ENCODE data around the gene GDI1. TPM values are rescaled to one million over a fixed set of nuclear protein-coding genes. Genes with fewer than 3 reads are reported as not detected.

GDI1 gene
- total and polyA plus RNA-seq, 7 donors = 50.9 to 101 (median 75.2) TPM

DNA sequence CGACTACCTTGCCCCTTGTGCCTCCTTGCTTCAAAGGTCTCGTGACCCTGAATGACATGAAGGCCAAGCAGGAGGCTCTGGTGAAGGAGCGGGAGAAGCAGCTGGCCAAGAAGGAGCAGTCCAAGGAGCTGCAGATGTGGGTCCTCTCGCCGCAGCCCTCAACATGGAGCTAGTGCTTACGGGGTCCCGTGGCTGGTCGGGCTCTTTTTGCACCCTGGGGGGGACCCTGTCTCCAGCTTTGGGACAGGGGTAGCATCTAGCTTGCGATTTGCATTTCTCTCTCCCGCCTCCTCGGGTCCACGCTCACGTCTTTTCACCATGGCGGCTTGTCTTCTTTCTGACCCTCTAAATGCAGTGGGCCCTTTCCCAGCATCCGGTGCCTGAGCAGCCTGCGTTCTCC lies 8.8 kb downstream of the GDI1 start:
- intact Hi-C loops (cut with DNase I) = no loop called here
- Histone ChIP-seq H3K36me3 (peaks cover 8 to 52% (median 26%) of the 10 kb centered on the region in 4 donors), H3K27ac (no peak overlapping the region), H3K27me3 (no peaks in the 10 kb centered on the region), H3K4me1 (peaks cover 0 to 30% (median 19%) of the 10 kb centered on the region in 4 donors), H3K9me3 (no peaks in the 10 kb centered on the region), H3K4me3 (no peak overlapping the region)
- no peak for DNase-seq
- TF ChIP-seq POLR2AphosphoS5 (IDR thresholded peaks at IDR 0.05) = no peak
- TF ChIP-seq EP300 (IDR thresholded peaks at IDR 0.05) = no peak
- TF ChIP-seq POLR2A (IDR thresholded peaks at IDR 0.05) = no peak
- TF ChIP-seq, protein P1, sequence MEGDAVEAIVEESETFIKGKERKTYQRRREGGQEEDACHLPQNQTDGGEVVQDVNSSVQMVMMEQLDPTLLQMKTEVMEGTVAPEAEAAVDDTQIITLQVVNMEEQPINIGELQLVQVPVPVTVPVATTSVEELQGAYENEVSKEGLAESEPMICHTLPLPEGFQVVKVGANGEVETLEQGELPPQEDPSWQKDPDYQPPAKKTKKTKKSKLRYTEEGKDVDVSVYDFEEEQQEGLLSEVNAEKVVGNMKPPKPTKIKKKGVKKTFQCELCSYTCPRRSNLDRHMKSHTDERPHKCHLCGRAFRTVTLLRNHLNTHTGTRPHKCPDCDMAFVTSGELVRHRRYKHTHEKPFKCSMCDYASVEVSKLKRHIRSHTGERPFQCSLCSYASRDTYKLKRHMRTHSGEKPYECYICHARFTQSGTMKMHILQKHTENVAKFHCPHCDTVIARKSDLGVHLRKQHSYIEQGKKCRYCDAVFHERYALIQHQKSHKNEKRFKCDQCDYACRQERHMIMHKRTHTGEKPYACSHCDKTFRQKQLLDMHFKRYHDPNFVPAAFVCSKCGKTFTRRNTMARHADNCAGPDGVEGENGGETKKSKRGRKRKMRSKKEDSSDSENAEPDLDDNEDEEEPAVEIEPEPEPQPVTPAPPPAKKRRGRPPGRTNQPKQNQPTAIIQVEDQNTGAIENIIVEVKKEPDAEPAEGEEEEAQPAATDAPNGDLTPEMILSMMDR (IDR thresholded peaks at IDR 0.05) = no peak
- WGBS, 2 donors = 96 to 97% methylated on average over 16 of the region's 16 CpGs

DNA sequence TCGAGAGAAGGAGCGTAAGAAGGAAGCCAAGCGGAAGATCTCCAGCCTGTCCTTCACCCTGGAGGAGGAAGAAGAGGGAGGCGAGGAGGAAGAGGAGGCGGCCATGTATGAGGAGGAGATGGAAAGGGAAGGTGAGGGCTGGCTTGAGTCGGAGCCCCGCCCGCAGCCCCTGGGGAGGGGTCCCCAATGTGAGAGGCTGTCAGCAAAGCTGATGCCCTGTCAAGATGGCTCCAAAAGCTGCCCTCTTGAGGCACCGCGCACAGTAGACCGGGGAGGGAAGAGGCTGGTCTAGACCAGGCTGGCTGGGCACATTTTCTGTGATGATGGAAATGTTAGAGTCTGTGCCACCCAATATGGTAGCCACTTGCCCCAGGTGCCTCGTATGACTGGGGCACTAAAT lies 9.5 kb downstream of the GDI1 start:
- Histone ChIP-seq H3K4me1 (peaks cover 0 to 30% (median 19%) of the 10 kb centered on the region in 4 donors), H3K4me3 (no peak overlapping the region), H3K36me3 (peaks cover 8 to 48% (median 21%) of the 10 kb centered on the region in 4 donors), H3K9me3 (no peaks in the 10 kb centered on the region), H3K27me3 (no peaks in the 10 kb centered on the region), H3K27ac (no peak overlapping the region)
- WGBS, 2 donors = 94 to 96% methylated on average over 12 of the region's 12 CpGs
- no peak for TF ChIP-seq POLR2AphosphoS5 (IDR thresholded peaks at IDR 0.05)
- no peak for TF ChIP-seq EP300 (IDR thresholded peaks at IDR 0.05)
- no peak for DNase-seq
- intact Hi-C loops (cut with DNase I) = no loop called here

DNA sequence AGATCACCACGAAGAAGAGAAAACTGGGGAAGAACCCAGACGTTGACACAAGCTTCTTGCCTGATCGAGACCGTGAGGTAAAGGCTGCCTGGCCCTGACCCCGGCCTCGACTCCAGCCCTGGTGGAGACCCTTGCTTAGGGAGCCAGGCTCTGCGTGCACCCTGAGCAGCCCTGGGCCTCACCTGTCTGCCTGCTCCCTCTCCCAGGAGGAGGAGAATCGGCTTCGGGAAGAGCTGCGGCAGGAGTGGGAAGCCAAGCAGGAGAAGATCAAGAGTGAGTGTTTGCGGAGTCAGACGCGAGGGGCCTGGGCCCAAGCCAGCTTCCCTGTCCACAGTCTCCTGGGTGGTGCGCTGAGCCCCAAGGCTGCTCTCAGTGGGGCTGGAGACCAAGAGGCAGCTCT lies 11.5 kb downstream of the GDI1 start:
- Histone ChIP-seq H3K4me1 (peaks cover 0 to 27% (median 16%) of the 10 kb centered on the region in 4 donors), H3K4me3 (no peak overlapping the region), H3K36me3 (peaks cover 5 to 34% (median 14%) of the 10 kb centered on the region in 4 donors), H3K9me3 (no peaks in the 10 kb centered on the region), H3K27ac (no peak overlapping the region), H3K27me3 (no peaks in the 10 kb centered on the region)
- intact Hi-C loops (cut with DNase I) = no loop called here
- TF ChIP-seq, protein P1 (IDR thresholded peaks at IDR 0.05) = no peak
- no peak for DNase-seq
- 95% methylated on average over 14 of the region's 14 CpGs for WGBS, 2 donors

DNA sequence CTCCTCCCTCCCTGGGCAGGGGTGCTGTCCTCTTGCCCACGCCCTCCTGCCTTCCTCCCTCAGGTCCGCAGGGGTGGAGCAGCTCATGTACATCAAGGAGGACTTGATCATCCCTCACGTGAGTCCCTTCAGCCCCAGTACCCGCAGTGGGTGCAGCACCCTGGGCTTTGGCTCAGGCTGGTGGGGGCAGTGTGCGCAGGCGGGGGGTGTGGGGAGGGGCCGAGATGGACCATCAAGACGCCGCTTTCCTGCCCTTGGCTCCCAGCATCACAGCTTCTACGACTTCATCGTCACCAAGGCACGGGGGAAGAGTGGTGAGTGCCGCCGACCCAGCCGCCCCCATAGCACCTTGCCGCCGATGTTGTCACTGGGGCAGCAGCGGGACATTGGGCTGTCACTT lies 12.7 kb downstream of the GDI1 start:
- intact Hi-C loops (cut with DNase I) = no loop called here
- H3K36me3 ChIP-seq = peaks cover 5 to 34% (median 14%) of the 10 kb centered on the region in 4 donors
- TF ChIP-seq POLR2AphosphoS5 (IDR thresholded peaks at IDR 0.05) = no peak
- no peak for TF ChIP-seq POLR2A (IDR thresholded peaks at IDR 0.05)
- TF ChIP-seq EP300 (IDR thresholded peaks at IDR 0.05) = no peak
- TF ChIP-seq, protein P1 (IDR thresholded peaks at IDR 0.05) = no peak
- H3K4me1 ChIP-seq = peaks cover 0 to 19% (median 12%) of the 10 kb centered on the region in 4 donors
- H3K4me3 ChIP-seq = no peak overlapping the region
- H3K9me3 ChIP-seq = no peaks in the 10 kb centered on the region
- no peak overlapping the region for H3K27ac ChIP-seq
- no peak for DNase-seq
- no peaks in the 10 kb centered on the region for H3K27me3 ChIP-seq
- 94 to 96% methylated on average over 18 of the region's 18 CpGs for WGBS, 2 donors

DNA sequence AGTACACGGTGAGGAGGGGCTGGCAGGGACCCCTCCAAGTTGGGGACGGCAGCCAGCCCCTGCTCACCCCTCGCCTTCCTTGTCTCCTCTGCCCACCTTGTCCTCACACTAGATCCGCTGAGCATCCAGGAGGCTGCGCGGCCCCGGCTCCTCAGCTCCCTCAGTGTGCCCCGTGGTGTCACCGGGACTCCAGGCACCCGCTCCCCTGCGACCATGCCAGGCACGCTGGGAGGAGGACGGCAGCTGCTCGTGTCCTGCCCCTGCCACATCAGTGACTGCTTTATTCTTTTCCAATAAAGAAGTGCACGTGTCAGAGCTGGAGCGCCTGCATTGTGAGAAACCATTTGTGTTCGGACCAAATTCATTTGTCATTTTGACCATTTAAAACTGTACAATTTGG lies 13.4 kb downstream of the GDI1 start:
- intact Hi-C loops (cut with DNase I) = no loop called here
- no peak for DNase-seq
- no peaks in the 10 kb centered on the region for H3K27me3 ChIP-seq
- H3K27ac ChIP-seq = no peak overlapping the region
- no peak overlapping the region for H3K4me3 ChIP-seq
- peaks cover 5 to 34% (median 14%) of the 10 kb centered on the region in 4 donors for H3K36me3 ChIP-seq
- no peaks in the 10 kb centered on the region for H3K9me3 ChIP-seq
- peaks cover 0 to 13% (median 5%) of the 10 kb centered on the region in 4 donors for H3K4me1 ChIP-seq
- WGBS, 2 donors = 95 to 96% methylated on average over 17 of the region's 17 CpGs
- no peak for TF ChIP-seq POLR2A (IDR thresholded peaks at IDR 0.05)
- TF ChIP-seq, protein P1 (IDR thresholded peaks at IDR 0.05) = no peak

All from sigmoid colon (tissue), 7 donors.